GM18511 (cell line): ENCODE data around the gene AUTS2.

Source experiments
- ATAC-seq: cut with Tn5 transposase; IDR thresholded peaks from one replicate; pipeline ENCODE4 v1.9.1; 2021; ENCODE audit warnings: mild to moderate bottlenecking, moderate library complexity; ENCODE audit not compliant: unreplicated experiment

Gene AUTS2

DNA sequence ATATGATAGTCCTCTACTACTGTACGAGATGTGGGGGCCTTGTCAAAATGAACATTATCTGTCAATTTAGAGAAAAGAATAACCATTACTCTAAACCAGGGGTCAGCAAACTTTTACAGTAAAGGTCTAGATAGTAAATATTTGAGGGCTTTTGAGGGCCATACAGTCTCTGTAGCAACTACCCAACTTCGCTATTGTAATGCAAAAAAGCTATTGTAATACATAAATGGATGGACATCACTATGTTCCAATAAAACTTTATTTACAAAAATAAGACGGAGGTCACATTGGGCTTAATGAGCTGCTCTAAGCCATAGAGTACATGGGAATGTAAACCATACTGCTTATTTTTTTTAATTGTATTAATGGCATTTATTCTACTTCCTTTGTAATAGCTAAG lies 1055.9 kb downstream of the AUTS2 start:
- ATAC-seq = no peak

DNA sequence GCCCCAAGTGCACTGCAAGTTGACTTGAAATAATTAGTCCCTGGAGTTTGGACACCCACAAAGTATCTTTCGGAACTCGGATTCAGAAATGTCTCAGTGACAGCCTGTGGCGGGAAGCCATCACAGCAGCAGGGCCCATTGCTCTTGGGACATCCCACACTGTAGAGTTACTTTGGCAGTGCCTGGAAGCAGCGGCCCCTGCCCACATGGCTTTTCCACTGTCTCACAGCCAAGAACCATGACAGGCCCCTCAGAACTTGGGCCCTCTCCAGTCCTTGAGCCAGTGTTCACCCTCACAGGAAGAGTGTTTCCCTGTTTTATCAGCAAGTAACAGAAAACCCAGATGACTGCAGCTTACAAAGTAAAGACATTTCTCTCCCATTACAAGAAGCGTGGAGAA lies 1056.7 kb downstream of the AUTS2 start:
- no peak for ATAC-seq

DNA sequence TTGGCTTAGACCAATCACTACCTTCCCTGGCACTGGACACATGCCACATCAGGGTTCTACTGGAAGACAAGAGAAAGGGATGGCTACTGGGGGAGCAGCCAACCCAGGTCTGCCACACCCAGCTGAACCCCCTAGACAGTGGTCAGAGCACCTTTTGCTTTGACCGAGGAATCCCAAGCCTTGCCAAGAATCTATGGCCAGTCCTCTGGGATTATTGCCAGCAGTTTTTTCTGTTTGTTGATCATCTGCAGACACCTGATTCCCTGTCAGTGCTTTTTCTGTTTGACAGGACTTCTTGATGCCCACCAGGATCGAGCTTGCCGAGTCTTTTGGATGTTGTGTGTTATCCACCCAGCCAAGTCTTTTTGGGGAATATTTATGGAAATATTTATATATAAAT lies 1057.4 kb downstream of the AUTS2 start:
- ATAC-seq = no peak

DNA sequence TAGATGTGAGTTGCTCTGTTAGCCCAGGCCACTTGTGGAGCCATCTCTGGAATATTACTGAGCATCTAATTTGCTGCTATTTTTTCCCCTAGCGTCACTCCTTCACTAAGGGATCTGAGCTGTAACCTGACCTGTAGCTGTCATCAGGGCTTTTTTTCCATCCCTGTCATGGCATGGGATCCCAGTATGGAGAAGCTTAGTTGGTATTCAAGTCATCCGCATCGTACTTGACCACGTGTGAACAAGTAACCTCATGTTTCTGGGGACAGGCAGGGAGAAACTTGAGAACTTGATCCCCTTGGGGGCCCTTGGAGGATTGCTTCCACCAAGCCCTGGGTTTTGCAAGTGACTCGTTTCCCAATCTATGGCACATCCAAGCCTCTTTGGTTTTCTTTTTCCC lies 1059.3 kb downstream of the AUTS2 start:
- no peak for ATAC-seq

DNA sequence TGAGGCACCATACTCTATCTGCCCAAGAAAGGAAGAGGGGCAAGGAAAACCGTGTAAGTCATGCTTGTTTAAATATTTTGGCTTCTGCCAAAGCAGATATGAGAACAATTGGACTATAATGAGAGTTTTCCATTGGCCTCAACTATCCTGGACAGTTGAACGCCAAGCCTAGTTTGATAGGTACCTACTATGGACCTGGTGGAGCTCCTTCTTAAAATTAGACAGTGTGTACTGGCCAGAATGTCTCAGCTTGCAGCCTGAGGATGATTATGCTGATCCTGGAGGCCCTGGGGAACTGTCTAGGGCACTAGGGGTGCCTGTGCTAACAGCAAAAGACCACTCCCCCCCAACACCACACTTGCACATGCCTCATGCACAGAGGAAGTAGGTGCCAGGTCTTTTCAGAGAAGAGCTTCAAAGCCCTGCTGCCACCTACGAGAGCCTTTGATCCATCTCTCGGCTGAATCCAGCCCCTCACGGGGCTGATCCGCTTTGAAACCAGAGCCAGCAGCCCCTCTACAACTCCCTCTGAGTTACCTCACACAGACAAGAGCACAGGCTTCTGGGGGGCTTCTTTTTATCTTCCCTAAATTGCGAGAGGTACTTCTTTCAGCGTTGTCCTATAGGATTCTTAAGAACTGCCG lies 1059.8 kb downstream of the AUTS2 start:
- ATAC-seq = no peak

DNA sequence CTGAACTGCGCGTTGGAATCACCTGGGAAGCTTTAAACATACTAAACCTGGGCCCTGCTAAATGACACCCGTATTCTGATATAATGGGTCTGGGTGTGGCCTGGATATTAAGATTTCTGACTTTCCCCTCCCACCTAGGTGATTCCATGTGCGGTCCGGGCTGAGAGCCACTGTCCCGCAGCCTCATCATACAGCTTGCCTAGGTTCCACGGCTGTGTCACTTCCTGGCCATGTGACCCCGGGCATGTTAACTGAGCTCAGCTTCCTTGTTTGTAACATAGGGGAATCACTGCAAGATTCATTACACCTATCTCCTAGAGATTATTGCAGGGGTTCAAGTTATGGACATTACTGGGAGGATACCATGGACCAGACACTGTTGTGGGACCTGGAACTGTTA lies 1061.0 kb downstream of the AUTS2 start:
- no peak for ATAC-seq

DNA sequence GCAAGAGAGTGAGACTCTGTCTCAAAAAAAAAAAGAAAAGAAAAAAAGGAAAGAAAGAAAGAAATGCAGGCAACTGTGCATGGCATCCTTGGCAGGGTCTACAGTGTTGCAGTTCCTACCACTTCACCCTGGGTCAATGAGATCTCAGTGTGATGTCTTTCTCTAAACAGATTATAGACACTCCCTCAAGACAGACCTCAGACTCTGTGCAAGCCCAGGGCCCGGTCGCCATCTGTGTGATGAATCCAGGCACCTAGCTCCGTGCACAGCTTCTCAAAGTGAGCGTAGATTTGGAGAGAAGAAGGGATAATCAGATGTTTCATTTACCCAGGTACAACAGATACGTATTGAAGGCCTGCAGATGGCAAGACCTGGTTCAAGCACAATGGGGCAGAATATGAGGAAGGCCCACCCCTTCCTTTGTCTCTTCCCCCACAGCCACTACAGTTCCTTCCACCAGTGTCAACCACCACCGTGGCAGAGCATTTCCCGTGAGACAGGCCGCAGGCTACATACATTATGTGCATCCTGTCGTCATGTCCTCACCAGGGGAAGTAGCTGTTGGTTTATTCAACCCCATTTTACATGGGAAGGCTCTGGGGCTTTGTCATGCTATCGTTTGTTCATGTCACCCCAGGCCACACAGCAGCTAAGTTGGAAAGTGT lies 1062.0 kb downstream of the AUTS2 start:
- no peak for ATAC-seq

DNA sequence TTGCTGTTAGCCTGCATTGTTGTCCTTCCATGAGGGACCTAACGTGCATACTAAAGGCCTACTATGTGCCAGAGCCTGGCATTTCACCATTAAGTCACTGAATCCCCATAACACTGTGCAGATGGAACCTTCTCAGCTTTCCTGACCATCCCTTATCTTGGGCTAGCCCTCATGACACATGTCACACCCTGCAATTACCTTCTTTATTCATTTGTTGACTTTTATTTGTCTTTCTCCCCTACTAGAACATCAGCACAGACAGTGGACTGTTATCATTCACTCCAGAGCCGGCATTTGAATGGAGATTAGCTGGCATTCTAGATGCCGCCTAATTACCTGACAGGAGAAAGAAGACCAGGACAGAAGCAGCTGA lies 1062.5 kb downstream of the AUTS2 start:
- no peak for ATAC-seq

DNA sequence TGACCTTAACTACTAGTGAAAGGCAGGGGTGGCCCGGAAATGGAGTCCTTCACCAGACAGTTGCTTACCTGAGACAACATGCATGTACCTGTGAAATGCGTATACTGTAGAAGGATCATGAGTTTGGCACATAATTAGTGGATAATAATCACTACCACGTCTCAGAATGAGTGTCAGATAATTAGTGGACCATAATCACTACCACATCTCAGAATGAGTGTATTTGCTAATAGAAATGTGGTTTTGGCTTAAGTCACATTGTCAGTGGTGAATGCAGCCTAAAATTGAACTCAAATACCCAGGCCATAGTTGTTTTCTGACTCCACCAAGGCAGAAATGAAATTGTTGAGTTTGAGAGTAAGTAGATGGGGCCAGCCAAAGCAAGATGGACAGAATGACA lies 1065.4 kb downstream of the AUTS2 start:
- ATAC-seq = no peak

DNA sequence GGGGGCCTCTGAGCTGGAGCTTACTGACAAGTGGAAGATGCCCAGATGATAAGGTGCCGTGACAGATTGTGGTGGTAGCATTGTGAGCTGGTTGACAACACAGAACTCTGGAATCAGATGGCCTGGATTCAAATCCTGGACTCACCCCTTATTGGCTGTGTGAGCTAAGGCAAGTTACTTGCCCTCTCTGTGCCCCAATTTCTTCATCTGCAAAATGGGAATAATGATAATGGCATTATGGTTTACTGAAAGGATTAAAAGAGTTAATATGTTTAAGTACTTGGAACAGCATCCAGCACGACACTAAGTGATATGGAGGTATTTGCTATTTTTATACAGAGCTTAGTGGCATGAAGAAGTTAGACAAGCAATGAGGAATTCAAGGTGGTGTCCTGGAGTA lies 1067.7 kb downstream of the AUTS2 start:
- no peak for ATAC-seq

DNA sequence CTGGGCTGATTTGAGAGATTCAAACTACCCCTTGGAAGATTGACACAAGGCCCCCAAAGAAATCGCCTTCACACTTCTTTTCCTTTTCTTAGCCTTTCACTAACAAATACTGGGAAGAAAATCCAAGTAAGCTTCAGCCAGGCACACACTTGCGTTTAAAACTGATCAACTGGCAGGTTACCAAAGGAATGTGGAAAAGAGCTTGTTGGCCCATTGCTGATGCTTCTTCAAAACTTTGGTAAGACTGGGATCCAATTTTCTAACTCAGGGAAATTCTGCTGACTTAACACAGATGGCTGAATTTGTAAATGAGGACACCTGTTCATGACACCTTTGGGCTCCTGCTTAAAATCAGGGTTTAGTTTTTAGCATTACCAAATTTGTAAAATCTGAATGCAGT lies 1069.1 kb downstream of the AUTS2 start:
- ATAC-seq = no peak

DNA sequence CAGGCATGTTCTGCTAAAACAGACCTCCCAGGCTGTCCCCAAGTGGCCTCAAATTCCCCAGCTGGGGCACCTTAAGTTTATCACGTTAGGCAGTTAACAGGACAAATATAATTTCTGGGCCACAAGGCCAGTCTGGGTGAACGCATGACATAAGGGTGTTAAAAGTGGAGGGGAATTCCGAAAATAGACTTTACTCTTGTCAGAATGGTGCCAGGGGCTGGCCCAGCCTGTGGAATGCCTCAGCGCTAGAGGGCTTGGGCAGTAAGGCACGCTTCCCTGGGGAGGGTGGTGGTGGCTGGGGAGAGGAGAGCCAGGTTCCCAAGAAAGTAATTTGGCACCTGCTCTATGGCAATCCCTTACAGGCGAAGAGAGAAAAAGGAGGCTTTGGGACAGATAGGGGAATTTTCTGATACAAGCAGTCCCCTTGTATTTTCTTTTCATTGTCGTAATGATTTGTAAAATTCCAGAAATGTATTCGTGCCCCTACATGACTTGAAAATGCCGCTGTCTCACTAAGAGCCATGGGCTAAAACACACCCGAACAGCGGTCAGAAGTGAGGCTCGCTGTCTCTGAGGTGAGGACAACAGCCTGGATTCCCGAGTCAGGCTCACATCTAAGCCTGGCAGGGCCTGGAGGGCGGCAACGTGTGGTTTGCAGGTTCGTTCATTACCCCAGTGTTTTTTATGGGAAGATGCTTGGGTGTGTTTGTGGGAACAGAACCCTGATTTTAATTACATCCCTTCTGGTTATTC lies 1070.5 kb downstream of the AUTS2 start:
- peak; percentile 87 for ATAC-seq

DNA sequence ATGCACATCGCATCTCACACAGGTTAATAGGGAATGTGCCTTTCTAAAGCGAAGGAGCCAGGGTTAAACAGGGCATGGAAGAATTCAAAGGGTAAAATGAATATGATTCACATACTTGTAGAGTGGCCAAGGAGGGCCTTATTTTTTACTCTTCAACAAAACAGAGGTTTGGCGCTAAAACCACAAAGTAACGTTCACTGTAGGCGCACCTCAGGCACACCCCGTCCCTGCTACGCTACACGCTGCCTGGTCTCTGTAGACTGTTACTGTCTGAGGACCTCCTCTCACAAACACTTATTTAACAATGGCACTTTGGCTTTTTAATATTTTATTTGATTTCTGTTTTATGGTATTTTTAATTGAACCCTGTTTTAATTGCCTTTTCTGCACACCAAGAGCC lies 1071.6 kb downstream of the AUTS2 start:
- ATAC-seq = no peak

DNA sequence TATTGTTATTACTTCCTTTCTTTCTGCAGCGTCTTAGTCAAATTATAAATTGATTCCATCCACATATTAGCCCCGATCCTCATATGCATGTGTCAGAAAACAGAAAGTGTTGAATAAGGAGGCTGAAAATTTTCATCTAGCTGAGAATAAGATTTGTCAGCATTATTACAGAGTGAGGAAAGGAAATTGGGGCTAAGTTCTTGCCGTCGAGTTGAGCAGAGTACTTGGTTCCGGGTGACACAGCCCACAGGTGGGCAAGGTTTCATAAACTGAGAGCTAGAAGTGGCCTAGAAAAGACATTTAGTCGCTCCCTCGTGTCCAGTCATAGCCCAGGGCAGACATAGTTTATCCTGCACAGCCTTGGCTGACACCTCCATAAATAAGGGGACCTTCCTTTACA lies 1072.0 kb downstream of the AUTS2 start:
- ATAC-seq = no peak

DNA sequence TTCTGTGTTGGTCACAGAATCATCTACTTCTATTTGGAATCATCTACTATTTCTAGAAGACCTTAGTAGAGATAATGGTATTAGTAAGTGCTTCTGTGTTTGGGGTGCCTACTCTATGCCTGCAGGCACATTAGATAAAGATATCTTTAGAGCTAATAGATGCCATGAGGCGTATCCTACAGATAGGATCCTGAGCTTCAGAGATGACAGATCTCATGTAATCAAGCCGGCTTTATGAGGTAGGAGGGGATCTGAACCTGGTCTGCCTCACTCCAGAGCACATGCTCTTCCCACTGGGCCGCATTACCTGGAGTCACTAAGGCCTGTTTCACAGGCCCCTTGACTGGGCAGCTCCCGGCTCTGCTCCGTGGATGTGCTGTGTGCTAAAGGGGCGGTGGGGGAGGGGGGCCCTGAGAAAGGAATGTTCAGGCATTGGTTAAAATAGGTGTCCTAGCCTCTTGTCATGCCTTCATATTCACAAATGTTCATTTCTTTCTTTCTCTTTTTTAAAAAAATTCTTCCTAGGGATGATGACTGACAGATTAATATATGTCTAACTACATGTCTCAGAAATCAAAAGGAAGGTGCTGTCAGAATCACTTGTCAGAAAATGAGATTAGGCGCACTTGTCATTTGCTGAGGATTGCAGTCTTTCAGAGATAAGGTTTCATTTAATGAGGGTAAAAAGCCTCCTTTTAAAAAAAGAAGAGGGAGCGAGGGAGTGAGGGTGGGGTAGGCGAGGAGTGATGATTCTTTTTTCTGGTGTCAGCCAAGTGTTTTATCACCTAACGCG lies 1075.7 kb downstream of the AUTS2 start:
- no peak for ATAC-seq

DNA sequence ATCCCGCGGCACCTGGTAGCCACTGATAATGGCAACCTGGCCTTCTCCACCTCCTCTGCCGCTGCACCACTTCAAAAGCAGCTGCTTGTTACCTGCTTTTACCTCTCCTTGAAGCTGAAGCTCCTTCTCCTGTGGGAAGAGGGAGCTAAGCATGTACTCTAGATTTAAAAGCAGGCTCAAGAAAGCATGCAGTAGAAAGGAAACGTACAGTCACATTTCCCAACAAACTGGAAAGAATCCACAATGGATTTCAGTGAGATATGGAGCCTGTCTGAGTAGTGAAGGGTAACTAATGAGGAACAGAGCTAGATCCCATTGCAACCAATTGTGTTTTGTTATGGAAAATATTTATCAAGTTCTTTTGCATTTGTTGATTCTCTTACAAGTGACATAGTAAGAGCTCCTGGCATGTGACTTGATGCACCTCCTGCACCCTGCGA lies 1076.3 kb downstream of the AUTS2 start:
- ATAC-seq = no peak

DNA sequence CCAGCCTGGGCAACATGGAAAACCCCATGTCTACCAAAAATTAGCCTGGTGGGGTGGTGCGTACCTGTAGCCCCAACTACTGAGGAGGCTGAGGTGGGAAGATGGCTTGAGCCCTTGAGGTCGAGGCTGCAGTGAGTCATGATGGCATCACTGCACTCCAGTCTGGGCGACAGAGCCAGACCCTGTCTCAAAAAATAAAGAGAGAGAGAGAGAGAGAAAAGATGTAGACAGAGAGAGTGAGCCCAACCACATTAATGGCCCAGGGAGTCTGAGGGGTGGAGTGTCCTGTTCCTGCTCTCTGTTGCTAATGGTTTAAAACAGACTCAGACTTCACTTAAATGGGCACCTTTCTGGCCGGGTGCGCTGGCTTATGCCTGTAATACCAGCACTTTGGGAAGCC lies 1078.0 kb downstream of the AUTS2 start:
- ATAC-seq = no peak

DNA sequence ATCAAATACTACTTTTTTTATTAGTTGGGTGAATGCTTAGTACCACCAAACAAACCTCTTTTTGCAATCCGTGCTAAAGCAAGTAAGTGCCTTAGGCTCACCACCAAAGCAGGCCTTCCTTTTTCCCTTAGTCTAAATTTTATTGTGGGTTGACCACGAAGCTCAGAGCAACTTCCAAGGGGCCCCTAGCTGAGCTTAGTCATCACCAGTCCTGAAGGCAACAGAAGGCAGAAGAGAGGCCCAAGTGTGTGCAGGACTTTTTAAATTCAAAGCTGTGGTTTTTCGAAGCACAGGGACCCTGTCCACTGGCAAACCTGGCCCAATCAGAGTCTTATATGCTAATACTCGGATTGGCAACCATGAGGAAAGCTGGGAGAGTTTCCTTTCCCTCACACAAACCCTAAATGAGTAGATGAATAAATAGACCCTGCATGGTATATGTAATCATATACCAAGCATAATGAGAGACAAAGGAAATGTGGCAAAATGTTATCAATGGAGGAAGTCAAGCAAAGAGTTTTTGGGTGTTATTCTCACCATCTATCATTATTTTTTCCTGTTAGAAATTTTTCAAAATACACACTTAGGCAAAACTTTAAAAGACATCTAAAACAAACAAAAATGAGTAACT lies 1080.5 kb downstream of the AUTS2 start:
- ATAC-seq = no peak

DNA sequence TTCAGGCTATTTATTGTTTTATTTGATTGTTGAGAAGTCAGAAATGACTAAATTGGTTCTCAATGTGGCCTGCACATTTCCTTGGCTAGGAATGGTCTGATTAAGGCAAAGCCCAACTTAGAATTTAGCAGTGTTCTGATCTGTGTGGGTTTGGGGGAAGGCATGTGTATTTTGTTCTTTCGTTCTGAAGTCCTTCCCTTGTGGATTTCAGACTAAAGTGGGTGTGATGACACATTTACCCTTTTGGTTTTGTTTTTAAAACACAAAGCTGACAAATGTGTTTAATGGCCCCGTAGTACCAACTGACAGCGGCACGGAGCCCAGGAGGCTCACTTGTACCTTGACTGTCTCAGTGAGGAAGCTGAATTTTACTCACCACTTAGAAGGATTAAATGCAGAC lies 1081.4 kb downstream of the AUTS2 start:
- ATAC-seq = peak; percentile 38

DNA sequence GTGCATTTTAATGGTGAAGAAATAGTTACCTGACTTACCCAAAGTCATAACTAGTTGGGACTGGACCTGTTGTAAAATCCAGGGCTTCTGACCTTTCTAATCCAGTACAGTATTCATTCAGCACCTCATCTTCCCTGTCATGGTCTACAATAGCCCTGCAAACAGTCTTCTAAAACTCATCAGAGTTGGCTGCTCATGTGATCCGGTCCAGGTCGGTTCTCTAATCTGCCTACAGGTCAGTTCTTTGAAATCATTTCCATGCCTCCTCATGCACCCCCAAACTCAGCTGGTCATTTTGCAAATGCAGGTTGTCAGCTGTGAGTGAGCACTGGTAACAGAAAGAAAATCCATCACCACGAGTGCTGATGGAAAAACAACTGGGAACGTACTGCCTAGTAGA lies 1082.0 kb downstream of the AUTS2 start:
- ATAC-seq = no peak
